22Rv1 (cell line): ENCODE measurements around the gene ZNF367.

Experiments
- ZFX ChIP-seq: fragments of 450-650 bp; IDR thresholded peaks from 2 replicates; pipeline ENCODE4 v1.6.1; 2017; ENCODE audit warnings: antibody characterized with exemption, borderline replicate concordance
- TF ChIP-seq, protein P1 (sequence below): fragments of 450-650 bp; IDR thresholded peaks from 2 replicates; pipeline ENCODE4 v1.5.1; 2017; ENCODE audit warnings: mild to moderate bottlenecking

DNA sequence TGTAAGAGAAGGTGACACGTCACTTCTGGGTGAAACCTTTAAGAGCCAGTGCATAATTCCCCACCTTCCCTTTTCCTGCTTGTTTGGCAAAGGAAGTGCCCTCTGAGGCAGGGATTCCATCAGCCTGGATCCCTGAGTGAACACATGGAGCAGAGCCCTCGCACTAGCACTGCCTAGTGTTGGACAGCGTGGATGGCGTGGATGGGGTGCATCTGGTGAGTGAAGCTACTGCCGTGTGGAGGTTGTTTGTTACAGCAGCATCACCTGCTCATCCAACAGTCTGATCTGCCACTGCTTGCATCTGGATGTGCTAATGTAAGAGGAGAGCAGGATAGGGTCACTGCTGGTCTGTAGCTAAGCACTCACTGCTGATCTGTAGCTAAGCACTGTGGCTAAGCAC, 69.9 kb downstream of the ZNF367 start:
- TF ChIP-seq, protein P1, sequence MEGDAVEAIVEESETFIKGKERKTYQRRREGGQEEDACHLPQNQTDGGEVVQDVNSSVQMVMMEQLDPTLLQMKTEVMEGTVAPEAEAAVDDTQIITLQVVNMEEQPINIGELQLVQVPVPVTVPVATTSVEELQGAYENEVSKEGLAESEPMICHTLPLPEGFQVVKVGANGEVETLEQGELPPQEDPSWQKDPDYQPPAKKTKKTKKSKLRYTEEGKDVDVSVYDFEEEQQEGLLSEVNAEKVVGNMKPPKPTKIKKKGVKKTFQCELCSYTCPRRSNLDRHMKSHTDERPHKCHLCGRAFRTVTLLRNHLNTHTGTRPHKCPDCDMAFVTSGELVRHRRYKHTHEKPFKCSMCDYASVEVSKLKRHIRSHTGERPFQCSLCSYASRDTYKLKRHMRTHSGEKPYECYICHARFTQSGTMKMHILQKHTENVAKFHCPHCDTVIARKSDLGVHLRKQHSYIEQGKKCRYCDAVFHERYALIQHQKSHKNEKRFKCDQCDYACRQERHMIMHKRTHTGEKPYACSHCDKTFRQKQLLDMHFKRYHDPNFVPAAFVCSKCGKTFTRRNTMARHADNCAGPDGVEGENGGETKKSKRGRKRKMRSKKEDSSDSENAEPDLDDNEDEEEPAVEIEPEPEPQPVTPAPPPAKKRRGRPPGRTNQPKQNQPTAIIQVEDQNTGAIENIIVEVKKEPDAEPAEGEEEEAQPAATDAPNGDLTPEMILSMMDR, result no peak
- no peak for TF ChIP-seq ZFX
